NCI-H1694 treated with DMSO at 0.1 percent for 48 hours (cell line): ENCODE measurements around the gene OR2A25.

Experiments used
- DNase-seq: peaks from one replicate; lab custom pipeline; 2025; lab: John Stamatoyannopoulos, UW

Gene OR2A25

GRCh38 chr7:144074374-144074773 lies 4.8 kb downstream of the OR2A25 start:
- DNase-seq, result no peak

DNA sequence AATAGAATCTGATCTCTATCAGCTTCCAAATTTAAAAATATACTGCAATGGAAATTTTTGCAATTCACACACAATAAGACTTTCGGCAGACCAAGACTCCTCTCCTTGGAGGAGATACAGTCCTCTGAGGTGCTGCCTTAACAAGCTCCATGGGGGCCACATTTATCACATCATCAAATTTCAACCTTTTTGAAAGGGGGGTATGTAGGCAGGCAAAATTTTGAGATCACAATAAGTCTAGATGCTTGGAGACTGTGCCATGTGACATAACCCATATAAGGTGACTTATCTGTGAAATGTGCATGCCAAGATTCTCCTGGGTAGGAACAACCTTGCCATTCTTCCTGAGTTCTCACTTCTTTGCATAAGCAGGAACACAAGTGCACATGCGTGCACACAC lies 16.4 kb downstream of the OR2A25 start, which contains the start of gene OR2A12:
Gene OR2A12 (plus strand): TSS at position 301 of the 400 bp plus-strand sequence. CDS start 8,830 bp downstream, outside the sequence.
- no peak for DNase-seq

DNA sequence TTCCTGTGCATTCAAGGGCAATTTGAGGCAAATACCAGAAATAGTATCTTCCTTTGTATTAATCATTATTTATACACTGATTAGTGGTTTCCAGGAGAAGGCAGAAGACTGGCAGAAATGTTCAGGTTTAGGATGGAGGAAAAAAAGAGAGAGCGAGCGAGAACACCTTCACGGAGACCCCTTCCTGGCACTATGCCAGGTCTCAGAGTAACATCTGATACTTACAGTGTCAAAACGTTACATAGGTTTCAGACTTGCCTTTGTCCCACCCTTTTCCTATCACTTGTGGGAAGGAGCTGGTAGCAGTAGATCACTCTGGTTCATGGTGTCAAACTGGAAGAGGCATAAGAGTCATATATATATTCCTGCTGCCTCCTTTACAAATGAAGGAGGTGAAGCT lies 17.1 kb downstream of the OR2A25 start:
- DNase-seq, result no peak

- no peak for DNase-seq
Measured at GRCh38 chr7:144087230-144087629, 17.6 kb downstream of the OR2A25 start.

DNA sequence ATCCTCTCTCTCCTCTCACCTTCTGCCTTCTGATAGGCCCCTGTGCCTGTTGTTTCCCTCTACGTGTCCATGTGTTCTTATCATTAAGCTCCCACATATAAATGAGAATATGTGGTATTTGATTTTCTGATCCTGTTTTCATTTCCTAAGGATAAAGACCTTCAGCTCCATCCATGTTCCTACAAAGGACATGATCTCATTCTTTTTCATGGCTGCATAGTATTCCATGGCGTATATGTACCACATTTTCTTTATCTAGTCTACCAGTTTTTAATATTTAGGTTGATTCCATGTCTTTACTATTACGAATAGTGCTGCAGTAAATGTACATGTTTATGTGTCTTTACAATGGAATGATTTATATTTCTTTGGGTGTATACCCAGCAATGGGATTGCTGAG lies 21.1 kb downstream of the OR2A25 start:
- no peak for DNase-seq

DNA sequence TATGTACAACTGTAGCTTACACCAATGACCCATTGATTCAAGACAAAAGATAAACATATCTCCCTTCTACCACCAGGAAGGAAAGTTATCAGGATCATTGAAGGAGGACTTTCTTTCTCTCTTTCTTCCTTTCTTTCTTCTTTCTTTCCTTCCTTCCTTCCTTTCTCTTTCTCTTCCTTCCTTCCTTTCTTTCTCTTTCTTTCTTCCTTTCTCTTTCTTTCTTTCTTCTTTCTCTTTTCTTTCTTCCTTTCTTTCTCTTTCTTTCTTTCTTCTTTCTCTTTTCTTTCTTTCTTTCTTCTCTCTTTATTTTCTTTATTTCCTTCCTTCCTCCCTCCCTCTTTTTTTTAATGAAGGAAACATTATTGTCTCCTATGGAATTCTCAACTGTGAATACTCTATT lies 29.2 kb downstream of the OR2A25 start:
- DNase-seq, result no peak

GRCh38 chr7:144100607-144101006 lies 31.0 kb downstream of the OR2A25 start:
- DNase-seq, result no peak

DNA sequence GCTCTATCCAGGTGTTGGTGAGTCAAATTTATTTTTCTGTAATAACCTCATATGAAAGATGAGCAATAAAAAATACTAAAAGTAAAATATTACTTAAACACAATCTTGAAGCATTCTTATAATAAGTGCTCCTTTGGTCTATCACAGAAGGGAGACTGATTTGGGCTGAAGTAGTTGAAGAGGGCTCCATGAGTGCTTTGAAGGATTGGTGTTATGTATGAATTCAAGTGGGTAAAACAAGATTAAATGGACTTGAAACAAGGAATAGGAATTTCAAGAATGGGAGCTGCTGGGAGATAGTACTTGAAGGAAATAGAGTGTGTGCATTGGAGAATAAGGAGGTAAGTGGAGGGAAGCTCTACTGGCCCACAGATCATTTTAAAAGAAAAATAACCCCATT lies 32.4 kb downstream of the OR2A25 start:
- DNase-seq, result no peak

GRCh38 chr7:144105211-144105610 lies 35.6 kb downstream of the OR2A25 start:
- no peak for DNase-seq

DNA sequence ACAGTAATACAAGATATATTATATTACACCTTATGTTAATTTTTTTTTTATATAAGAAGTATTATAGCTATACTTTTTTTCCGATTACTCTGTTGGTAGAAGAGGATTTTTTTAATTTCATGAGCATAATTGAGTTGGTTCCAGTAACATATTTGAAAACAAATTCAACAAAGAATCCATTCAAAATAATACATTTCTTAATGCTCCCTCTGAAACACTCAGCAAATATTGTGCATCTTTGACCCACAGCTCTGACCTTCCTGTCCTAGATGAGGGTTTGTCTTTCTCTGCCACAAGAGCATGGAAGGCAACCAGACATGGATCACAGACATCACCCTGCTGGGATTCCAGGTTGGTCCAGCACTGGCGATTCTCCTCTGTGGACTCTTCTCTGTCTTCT lies 39.7 kb downstream of the OR2A25 start, which contains the start of gene OR2A2:
Gene OR2A2 (plus strand): TSS at position 301 of the 400 bp plus-strand sequence. CDS start 0 bp downstream, at position 301.
- DNase-seq, result no peak

GRCh38 chr7:144110272-144110671 lies 40.7 kb downstream of the OR2A25 start:
- no peak for DNase-seq

GRCh38 chr7:144113651-144114050 lies 44.0 kb downstream of the OR2A25 start:
- DNase-seq, result no peak

- no peak for DNase-seq
Measured at GRCh38 chr7:144118341-144118740, 48.7 kb downstream of the OR2A25 start.

- DNase-seq, result no peak
Measured at GRCh38 chr7:144122876-144123275, 53.3 kb downstream of the OR2A25 start, which contains the start of gene OR2A14. TSS of gene OR2A14 (plus strand) at chr7:144123176. CDS start at chr7:144129113, 5,937 bp downstream.
